Endodermal cell (in vitro differentiated cells): Measurements from ENCODE around the gene UNC45A. TPM values are rescaled to one million over a fixed set of nuclear protein-coding genes. Genes with fewer than 3 reads are reported as not detected.

ENCODE experiments used
- DNase-seq: peaks from one replicate; pipeline ENCODE4 v3.0.0-alpha.2; 2017
- H3K27ac ChIP-seq: 2 replicates; pipeline ENCODE4 v1.5.1; 2013; ENCODE audit warnings: mild to moderate bottlenecking, low read depth, low read length, moderate library complexity
- H3K27me3 ChIP-seq: 2 replicates; pipeline ENCODE4 v1.6.1; 2013; ENCODE audit warnings: mild to moderate bottlenecking, low read length, moderate library complexity; ENCODE audit not compliant: insufficient read depth, control insufficient read depth, poor library complexity, severe bottlenecking
- H3K36me3 ChIP-seq: 2 replicates; pipeline ENCODE4 v1.7.0; 2013; ENCODE audit warnings: mild to moderate bottlenecking, low read length, moderate library complexity; ENCODE audit not compliant: control insufficient read depth, insufficient read depth
- H3K4me1 ChIP-seq: one replicate; pipeline ENCODE4 v1.7.0; 2013; ENCODE audit warnings: low read length; ENCODE audit not compliant: control insufficient read depth, insufficient read depth
- H3K4me3 ChIP-seq: 2 replicates; pipeline ENCODE4 v1.5.1; 2013; ENCODE audit warnings: mild to moderate bottlenecking, low read length, moderate library complexity
- H3K9ac ChIP-seq: 2 replicates; pipeline ENCODE4 v1.6.1; 2013; ENCODE audit warnings: mild to moderate bottlenecking, low read length, moderate library complexity; ENCODE audit not compliant: poor library complexity, severe bottlenecking; ENCODE audit errors: extremely low read depth
- H3K9me3 ChIP-seq: 2 replicates; pipeline ENCODE4 v1.6.1; 2013; ENCODE audit warnings: mild to moderate bottlenecking, low read length, moderate library complexity; ENCODE audit not compliant: control insufficient read depth
- H3K27ac Mint-ChIP-seq: 2 replicates; pipeline ENCODE4 v1.8.0; 2020; ENCODE audit warnings: mixed read lengths
- H3K27me3 Mint-ChIP-seq: 2 replicates; pipeline ENCODE4 v1.8.0; 2021; ENCODE audit warnings: mild to moderate bottlenecking, mixed read lengths; ENCODE audit not compliant: insufficient read depth
- H3K36me3 Mint-ChIP-seq: 2 replicates; pipeline ENCODE4 v1.8.0; 2020; ENCODE audit warnings: low read depth, mixed read lengths
- H3K4me1 Mint-ChIP-seq: 2 replicates; pipeline ENCODE4 v1.8.0; 2020; ENCODE audit warnings: mixed read lengths
- H3K4me3 Mint-ChIP-seq: 2 replicates; pipeline ENCODE4 v1.8.0; 2020; ENCODE audit warnings: mild to moderate bottlenecking, moderate library complexity, mixed read lengths
- H3K9me3 Mint-ChIP-seq: 2 replicates; pipeline ENCODE4 v1.8.0; 2020; ENCODE audit warnings: mild to moderate bottlenecking, mixed read lengths
- CTCF ChIP-seq: fragments of 200-600 bp; sonication (generic); conservative IDR thresholded peaks from 2 replicates; pipeline ENCODE4 v1.5.0; 2021; ENCODE audit warnings: antibody characterized with exemption, mild to moderate bottlenecking
- WGBS, 2 experiments: methylation state at CpG; one replicate each; pipeline versions ENCODE4 v1.1.5 to v1.1.7; 2013; ENCODE audit warnings: missing lambda C conversion rate in 2 of 2, mixed read lengths in 1 of 2; ENCODE audit not compliant: insufficient coverage in 1 of 2, insufficient read length in 1 of 2; 5-methylcytosine and 5-hydroxymethylcytosine counted together
- total RNA-seq, 2 donors: library from RNA; stranded (reverse); fragmentation: NEBNext Ultra II Directional in 1 of 2; extraction: Animal tissue kit (Norgen Biotek cat#: 25700) in 1 of 2; gene quantifications; 2 replicates in 1 of 2; 3 replicates in 1 of 2; pipeline ENCODE4 v1.2.1, GENCODE V29; 2021

The UNC45A gene
- total RNA-seq, 2 donors from 2014 or later: 92.5 to 96.6 TPM

- Mint-ChIP-seq H3K27me3 (no peaks in the 10 kb centered on the region), H3K9me3 (no peaks in the 10 kb centered on the region), H3K4me3 (peak overlapping the region; percentile 75), H3K4me1 (peaks cover 10% of the 10 kb centered on the region), H3K36me3 (peaks cover 33% of the 10 kb centered on the region), H3K27ac (peak overlapping the region; percentile 69)
- Histone ChIP-seq H3K27me3 (no peaks in the 10 kb centered on the region), H3K27ac (no peak overlapping the region), H3K9me3 (no peaks in the 10 kb centered on the region), H3K4me3 (peak overlapping the region; percentile 88), H3K4me1 (no peaks in the 10 kb centered on the region), H3K36me3 (peaks cover 28% of the 10 kb centered on the region), H3K9ac (peak overlapping the region; percentile 64)
- DNase-seq: peak; percentile 97
- 10 to 14% methylated on average over 28 to 56 of the region's 56 CpGs for WGBS, 2 experiments
- peak; percentile 99 for TF ChIP-seq CTCF
Observed at GRCh38 chr15:90956274-90957030, 21.4 kb downstream of the UNC45A start.

- WGBS, 2 experiments: 29 to 33% methylated on average over 30 to 63 of the region's 63 CpGs
- no peaks in the 10 kb centered on the region for H3K9me3 Mint-ChIP-seq
- no peaks in the 10 kb centered on the region for H3K27me3 Mint-ChIP-seq
- Histone ChIP-seq H3K27ac (no peak overlapping the region), H3K9ac (peak overlapping the region; percentile 64), H3K27me3 (no peaks in the 10 kb centered on the region), H3K9me3 (no peaks in the 10 kb centered on the region), H3K4me3 (peak overlapping the region; percentile 88), H3K36me3 (peaks cover 29% of the 10 kb centered on the region), H3K4me1 (no peaks in the 10 kb centered on the region)
- TF ChIP-seq CTCF: no peak
- H3K36me3 Mint-ChIP-seq: peaks cover 35% of the 10 kb centered on the region
- peak overlapping the region; percentile 87 for H3K27ac Mint-ChIP-seq
- peak; percentile 81 for DNase-seq
- H3K4me3 Mint-ChIP-seq: peak overlapping the region; percentile 75
- H3K4me1 Mint-ChIP-seq: peaks cover 10% of the 10 kb centered on the region
Observed at GRCh38 chr15:90957031-90957790, 22.1 kb downstream of the UNC45A start.

DNA sequence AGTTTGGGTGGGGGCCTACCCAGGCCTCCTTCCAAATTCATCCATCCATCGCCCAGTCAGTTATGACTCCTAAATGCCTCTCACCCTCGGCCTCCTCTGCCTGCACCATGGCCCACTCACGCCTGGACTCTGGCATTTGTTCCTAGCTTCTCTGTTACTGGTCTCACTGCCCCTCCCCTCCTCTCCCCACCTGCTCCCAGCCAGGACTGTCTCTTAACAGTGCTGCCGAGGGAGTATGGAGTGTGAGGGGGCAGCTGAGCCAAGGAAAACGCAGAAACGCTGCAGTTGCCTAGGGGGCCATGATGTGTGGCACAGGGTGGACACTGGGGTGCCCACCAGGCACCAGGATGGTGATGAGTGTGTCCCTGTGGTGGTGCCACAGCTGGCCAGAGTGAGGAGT, 22.7 kb downstream of the UNC45A start:
- Mint-ChIP-seq H3K4me3 (peak overlapping the region; percentile 75), H3K27me3 (no peaks in the 10 kb centered on the region), H3K36me3 (peaks cover 38% of the 10 kb centered on the region), H3K4me1 (peaks cover 10% of the 10 kb centered on the region), H3K27ac (peak overlapping the region; percentile 87), H3K9me3 (no peaks in the 10 kb centered on the region)
- H3K27me3 ChIP-seq: no peaks in the 10 kb centered on the region
- no peak for TF ChIP-seq CTCF
- H3K9me3 ChIP-seq: no peaks in the 10 kb centered on the region
- no peaks in the 10 kb centered on the region for H3K4me1 ChIP-seq
- H3K4me3 ChIP-seq: no peak overlapping the region
- H3K27ac ChIP-seq: no peak overlapping the region
- H3K9ac ChIP-seq: no peak overlapping the region
- peaks cover 35% of the 10 kb centered on the region for H3K36me3 ChIP-seq
- 89 to 100% methylated on average over 2 to 6 of the region's 6 CpGs for WGBS, 2 experiments
- peak; percentile 62 for DNase-seq
